ENCODE measurements around the gene XRCC1. TPM values are rescaled to one million over a fixed set of nuclear protein-coding genes. Genes with fewer than 3 reads are reported as not detected.
"Not testable (repeated sequence)": the region's sequence is repeated elsewhere in the genome, so short reads cannot be mapped to it uniquely, and the experiment has no call there.

Gene XRCC1
- total and polyA plus RNA-seq, 2 experiments from 2014 or later = 35.3 to 49.5 TPM

DNA sequence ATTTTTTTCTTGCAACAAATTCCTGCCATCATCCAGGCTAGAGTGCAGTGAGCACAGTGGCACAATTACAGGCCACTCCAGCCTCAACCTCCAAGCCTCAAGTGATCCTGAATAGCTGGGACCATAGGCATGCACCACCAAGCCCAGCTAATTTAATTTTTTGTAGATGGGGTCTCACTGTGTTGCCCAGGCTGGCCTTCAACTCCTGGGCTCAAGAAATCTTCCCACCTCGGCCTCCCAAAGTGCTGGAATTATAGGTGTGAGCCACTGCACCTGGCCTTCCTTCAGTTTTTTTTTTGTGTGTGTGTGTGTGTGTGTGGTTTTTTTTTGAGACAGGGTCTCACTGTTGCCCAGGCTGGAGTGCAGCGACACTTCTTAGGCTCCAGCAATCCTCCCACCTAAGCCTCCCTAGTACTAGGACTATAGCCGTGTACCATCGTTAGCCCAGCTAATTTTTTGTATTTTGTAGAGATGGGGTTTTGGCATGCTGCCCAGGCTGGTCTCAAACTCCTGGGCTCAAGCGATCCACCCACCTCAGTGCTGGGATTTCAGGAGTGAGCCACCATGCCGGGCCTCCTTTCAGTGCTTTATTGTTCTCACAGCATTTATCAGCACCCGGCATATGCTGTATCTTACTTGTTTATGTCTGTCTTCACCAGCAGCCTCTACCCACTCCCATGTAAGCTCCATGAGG lies 30.7 kb upstream of the XRCC1 start:
- no peaks in the 10 kb centered on the region; the same call in 2 of the 3 replicates for H3K9me3 Mint-ChIP-seq
- no peaks in the 10 kb centered on the region for H3K4me1 ChIP-seq (ENCODE audit: insufficient read depth)
- H3K4me3 Mint-ChIP-seq = no peak overlapping the region
- no peak overlapping the region for H3K4me3 ChIP-seq
- no peak overlapping the region for H2AFZ ChIP-seq
- H4K20me1 ChIP-seq (replicated peaks; ENCODE audit: insufficient read depth) = no peaks in the 10 kb centered on the region; the same call in 1 of the 2 replicates
- peaks cover 9% of the 10 kb centered on the region for H3K4me1 Mint-ChIP-seq
- no peaks in the 10 kb centered on the region for H3K79me2 ChIP-seq (replicated peaks; ENCODE audit: insufficient read depth)
- no peaks in the 10 kb centered on the region for H3K36me3 ChIP-seq (ENCODE audit: insufficient read depth)
- DNase-seq (ENCODE audit: low spot score) (no peak), ATAC-seq (no peak)
- no peak overlapping the region for H3K27ac Mint-ChIP-seq
- H3K27ac ChIP-seq (ENCODE audit: low read depth) = no peak overlapping the region
- no peak overlapping the region for H3K4me2 ChIP-seq
- no peaks in the 10 kb centered on the region for H3K27me3 ChIP-seq (ENCODE audit: insufficient read depth)
- H3K36me3 Mint-ChIP-seq (ENCODE audit: low read depth) = peaks cover 7% of the 10 kb centered on the region; the same call in 2 of the 3 replicates
- peaks cover 6% of the 10 kb centered on the region for H3K27me3 Mint-ChIP-seq (ENCODE audit: insufficient read depth, low read depth, poor library complexity)
- no peaks in the 10 kb centered on the region for H3K9me2 ChIP-seq (ENCODE audit: insufficient read depth)
- no peaks in the 10 kb centered on the region for H3F3A ChIP-seq (replicated peaks; ENCODE audit: low read depth)
- TF ChIP-seq STAT1 (IDR thresholded peaks at IDR 0.05; ENCODE audit: unreplicated experiment) (no peak), ZNF114 (CRISPR knock-in tag; IDR thresholded peaks at IDR 0.05) (no peak), CREB1 (CRISPR knock-in tag; IDR thresholded peaks at IDR 0.05; ENCODE audit: low read depth) (no peak)
- TF ChIP-seq, protein P1, sequence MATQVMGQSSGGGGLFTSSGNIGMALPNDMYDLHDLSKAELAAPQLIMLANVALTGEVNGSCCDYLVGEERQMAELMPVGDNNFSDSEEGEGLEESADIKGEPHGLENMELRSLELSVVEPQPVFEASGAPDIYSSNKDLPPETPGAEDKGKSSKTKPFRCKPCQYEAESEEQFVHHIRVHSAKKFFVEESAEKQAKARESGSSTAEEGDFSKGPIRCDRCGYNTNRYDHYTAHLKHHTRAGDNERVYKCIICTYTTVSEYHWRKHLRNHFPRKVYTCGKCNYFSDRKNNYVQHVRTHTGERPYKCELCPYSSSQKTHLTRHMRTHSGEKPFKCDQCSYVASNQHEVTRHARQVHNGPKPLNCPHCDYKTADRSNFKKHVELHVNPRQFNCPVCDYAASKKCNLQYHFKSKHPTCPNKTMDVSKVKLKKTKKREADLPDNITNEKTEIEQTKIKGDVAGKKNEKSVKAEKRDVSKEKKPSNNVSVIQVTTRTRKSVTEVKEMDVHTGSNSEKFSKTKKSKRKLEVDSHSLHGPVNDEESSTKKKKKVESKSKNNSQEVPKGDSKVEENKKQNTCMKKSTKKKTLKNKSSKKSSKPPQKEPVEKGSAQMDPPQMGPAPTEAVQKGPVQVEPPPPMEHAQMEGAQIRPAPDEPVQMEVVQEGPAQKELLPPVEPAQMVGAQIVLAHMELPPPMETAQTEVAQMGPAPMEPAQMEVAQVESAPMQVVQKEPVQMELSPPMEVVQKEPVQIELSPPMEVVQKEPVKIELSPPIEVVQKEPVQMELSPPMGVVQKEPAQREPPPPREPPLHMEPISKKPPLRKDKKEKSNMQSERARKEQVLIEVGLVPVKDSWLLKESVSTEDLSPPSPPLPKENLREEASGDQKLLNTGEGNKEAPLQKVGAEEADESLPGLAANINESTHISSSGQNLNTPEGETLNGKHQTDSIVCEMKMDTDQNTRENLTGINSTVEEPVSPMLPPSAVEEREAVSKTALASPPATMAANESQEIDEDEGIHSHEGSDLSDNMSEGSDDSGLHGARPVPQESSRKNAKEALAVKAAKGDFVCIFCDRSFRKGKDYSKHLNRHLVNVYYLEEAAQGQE (IDR thresholded peaks at IDR 0.05; ENCODE audit: unreplicated experiment) = no peak

DNA sequence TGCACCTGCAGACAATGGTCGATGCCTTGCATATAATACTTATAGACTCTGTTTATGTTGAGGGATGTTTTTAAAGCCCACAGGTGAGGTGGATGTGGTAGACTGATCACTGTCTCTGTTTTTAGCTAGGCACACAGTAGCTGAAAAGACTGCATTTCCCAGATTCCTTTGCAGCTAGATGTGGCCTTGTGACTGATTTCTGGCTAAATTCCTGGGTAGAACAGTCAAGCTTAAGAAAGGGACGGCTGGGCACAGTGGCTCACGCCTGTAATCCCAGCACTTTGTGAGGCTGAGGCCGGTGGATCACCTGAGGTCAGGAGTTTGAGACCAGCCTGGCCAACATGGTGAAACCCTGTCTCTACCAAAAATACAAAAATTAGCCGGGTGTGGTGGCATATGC lies 25.0 kb upstream of the XRCC1 start:
- H3K27ac ChIP-seq (ENCODE audit: low read depth); H3K27ac Mint-ChIP-seq; H3K4me3 Mint-ChIP-seq: not testable (repeated sequence)

DNA sequence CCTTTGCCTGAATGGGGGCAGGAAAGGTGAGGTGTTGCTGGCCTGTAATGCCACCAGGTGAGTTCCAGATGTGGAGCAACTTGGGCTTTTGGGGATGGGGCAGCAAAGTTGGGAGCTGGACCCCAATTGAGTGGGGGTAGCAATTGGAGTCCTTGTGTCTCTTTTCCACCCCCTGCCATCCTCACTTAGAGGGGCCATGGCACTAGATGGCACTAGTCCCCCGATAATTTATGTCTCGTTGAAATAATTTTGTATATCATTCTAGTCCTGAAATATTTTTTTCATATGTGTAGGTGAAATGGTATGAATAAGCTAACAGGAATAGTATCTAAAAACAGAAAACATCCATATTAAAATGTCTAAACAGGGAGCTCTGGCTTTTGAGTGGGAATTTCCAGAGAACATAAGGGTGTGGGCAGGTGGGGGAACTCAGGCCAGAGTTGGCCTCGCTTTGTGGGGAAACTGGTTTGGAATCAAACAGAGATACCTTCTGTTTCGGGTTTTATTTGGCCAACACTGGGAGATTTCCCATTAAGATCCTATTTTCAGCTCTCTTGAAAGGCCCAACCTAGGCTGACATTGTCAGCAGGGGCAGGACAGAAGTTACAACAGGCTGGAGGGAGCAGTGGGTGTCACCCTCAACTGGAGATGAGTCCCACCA lies 24.4 kb upstream of the XRCC1 start:
- peaks cover 19% of the 10 kb centered on the region for H3K79me2 ChIP-seq (replicated peaks; ENCODE audit: insufficient read depth)
- no peaks in the 10 kb centered on the region for H3K9me2 ChIP-seq (ENCODE audit: insufficient read depth)
- H3F3A ChIP-seq (replicated peaks; ENCODE audit: low read depth) = 0 out of 2 replicates have a peak, but pooled peaks cover 7% of the 10 kb centered on the region
- H3K4me3 ChIP-seq = no peak overlapping the region
- DNase-seq (ENCODE audit: low spot score) = no peak
- Mint-ChIP-seq H3K4me1 (peaks cover 11% of the 10 kb centered on the region), H3K9me3 (peaks cover 2% of the 10 kb centered on the region; the same call in 2 of the 3 replicates), H3K4me3 (no peak overlapping the region), H3K36me3 (ENCODE audit: low read depth) (peaks cover 4% of the 10 kb centered on the region), H3K27me3 (ENCODE audit: insufficient read depth, low read depth, poor library complexity) (peaks cover 14% of the 10 kb centered on the region), H3K27ac (no peak overlapping the region)
- H4K20me1 ChIP-seq (replicated peaks; ENCODE audit: insufficient read depth) = no peaks in the 10 kb centered on the region
- H2AFZ ChIP-seq = no peak overlapping the region
- H3K4me1 ChIP-seq (ENCODE audit: insufficient read depth) = peaks cover 10% of the 10 kb centered on the region
- no peak for ATAC-seq
- no peaks in the 10 kb centered on the region for H3K27me3 ChIP-seq (ENCODE audit: insufficient read depth)
- H3K27ac ChIP-seq (ENCODE audit: low read depth) = no peak overlapping the region
- H3K4me2 ChIP-seq = no peak overlapping the region
- H3K36me3 ChIP-seq (ENCODE audit: insufficient read depth) = no peaks in the 10 kb centered on the region
- TF ChIP-seq, protein P2, sequence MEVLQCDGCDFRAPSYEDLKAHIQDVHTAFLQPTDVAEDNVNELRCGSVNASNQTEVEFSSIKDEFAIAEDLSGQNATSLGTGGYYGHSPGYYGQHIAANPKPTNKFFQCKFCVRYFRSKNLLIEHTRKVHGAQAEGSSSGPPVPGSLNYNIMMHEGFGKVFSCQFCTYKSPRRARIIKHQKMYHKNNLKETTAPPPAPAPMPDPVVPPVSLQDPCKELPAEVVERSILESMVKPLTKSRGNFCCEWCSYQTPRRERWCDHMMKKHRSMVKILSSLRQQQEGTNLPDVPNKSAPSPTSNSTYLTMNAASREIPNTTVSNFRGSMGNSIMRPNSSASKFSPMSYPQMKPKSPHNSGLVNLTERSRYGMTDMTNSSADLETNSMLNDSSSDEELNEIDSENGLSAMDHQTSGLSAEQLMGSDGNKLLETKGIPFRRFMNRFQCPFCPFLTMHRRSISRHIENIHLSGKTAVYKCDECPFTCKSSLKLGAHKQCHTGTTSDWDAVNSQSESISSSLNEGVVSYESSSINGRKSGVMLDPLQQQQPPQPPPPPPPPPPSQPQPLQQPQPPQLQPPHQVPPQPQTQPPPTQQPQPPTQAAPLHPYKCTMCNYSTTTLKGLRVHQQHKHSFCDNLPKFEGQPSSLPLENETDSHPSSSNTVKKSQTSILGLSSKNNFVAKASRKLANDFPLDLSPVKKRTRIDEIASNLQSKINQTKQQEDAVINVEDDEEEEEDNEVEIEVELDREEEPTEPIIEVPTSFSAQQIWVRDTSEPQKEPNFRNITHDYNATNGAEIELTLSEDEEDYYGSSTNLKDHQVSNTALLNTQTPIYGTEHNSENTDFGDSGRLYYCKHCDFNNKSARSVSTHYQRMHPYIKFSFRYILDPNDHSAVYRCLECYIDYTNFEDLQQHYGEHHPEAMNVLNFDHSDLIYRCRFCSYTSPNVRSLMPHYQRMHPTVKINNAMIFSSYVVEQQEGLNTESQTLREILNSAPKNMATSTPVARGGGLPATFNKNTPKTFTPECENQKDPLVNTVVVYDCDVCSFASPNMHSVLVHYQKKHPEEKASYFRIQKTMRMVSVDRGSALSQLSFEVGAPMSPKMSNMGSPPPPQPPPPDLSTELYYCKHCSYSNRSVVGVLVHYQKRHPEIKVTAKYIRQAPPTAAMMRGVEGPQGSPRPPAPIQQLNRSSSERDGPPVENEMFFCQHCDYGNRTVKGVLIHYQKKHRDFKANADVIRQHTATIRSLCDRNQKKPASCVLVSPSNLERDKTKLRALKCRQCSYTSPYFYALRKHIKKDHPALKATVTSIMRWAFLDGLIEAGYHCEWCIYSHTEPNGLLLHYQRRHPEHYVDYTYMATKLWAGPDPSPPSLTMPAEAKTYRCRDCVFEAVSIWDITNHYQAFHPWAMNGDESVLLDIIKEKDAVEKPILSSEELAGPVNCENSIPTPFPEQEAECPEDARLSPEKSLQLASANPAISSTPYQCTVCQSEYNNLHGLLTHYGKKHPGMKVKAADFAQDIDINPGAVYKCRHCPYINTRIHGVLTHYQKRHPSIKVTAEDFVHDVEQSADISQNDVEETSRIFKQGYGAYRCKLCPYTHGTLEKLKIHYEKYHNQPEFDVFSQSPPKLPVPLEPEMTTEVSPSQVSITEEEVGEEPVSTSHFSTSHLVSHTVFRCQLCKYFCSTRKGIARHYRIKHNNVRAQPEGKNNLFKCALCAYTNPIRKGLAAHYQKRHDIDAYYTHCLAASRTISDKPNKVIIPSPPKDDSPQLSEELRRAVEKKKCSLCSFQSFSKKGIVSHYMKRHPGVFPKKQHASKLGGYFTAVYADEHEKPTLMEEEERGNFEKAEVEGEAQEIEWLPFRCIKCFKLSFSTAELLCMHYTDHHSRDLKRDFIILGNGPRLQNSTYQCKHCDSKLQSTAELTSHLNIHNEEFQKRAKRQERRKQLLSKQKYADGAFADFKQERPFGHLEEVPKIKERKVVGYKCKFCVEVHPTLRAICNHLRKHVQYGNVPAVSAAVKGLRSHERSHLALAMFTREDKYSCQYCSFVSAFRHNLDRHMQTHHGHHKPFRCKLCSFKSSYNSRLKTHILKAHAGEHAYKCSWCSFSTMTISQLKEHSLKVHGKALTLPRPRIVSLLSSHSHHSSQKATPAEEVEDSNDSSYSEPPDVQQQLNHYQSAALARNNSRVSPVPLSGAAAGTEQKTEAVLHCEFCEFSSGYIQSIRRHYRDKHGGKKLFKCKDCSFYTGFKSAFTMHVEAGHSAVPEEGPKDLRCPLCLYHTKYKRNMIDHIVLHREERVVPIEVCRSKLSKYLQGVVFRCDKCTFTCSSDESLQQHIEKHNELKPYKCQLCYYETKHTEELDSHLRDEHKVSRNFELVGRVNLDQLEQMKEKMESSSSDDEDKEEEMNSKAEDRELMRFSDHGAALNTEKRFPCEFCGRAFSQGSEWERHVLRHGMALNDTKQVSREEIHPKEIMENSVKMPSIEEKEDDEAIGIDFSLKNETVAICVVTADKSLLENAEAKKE (CRISPR knock-in tag; IDR thresholded peaks at IDR 0.05) = no peak

More for the DNA sequence above, 25.0 kb upstream of the XRCC1 start:
- H3K9me2 ChIP-seq (ENCODE audit: insufficient read depth); ATAC-seq; H3F3A ChIP-seq (replicated peaks; ENCODE audit: low read depth); H4K20me1 ChIP-seq (replicated peaks; ENCODE audit: insufficient read depth); DNase-seq (ENCODE audit: low spot score); H3K36me3 Mint-ChIP-seq (ENCODE audit: low read depth); H3K27me3 ChIP-seq (ENCODE audit: insufficient read depth); H3K9me3 Mint-ChIP-seq; H2AFZ ChIP-seq; H3K4me2 ChIP-seq; H3K4me3 ChIP-seq; H3K36me3 ChIP-seq (ENCODE audit: insufficient read depth): not testable (repeated sequence)
- Histone ChIP-seq H3K79me2 (replicated peaks; ENCODE audit: insufficient read depth) (peaks cover 19% of the 10 kb centered on the region), H3K4me1 (ENCODE audit: insufficient read depth) (peaks cover 10% of the 10 kb centered on the region)
- Mint-ChIP-seq H3K27me3 (ENCODE audit: insufficient read depth, low read depth, poor library complexity) (peaks cover 16% of the 10 kb centered on the region), H3K4me1 (peaks cover 11% of the 10 kb centered on the region)
